Progenitor cell of endocrine pancreas (in vitro differentiated cells): ENCODE data around the gene ADAMTS17. TPM values are rescaled to one million over a fixed set of nuclear protein-coding genes. Genes with fewer than 3 reads are reported as not detected.

Experiments used
- DNase-seq: peaks from one replicate; pipeline ENCODE4 v3.0.0; 2021; ENCODE audit warnings: low spot score; ENCODE audit not compliant: unreplicated experiment
- H3K27ac Mint-ChIP-seq: 2 replicates; pipeline ENCODE4 v1.8.0; 2021; ENCODE audit warnings: mild to moderate bottlenecking, moderate library complexity, mixed read lengths
- H3K27me3 Mint-ChIP-seq: 2 replicates; pipeline ENCODE4 v1.8.0; 2021; ENCODE audit warnings: mixed read lengths
- H3K36me3 Mint-ChIP-seq: 2 replicates; pipeline ENCODE4 v1.8.0; 2022; ENCODE audit warnings: mixed read lengths; ENCODE audit not compliant: insufficient read depth
- H3K4me1 Mint-ChIP-seq: 2 replicates; pipeline ENCODE4 v1.8.0; 2021; ENCODE audit warnings: low read depth, mixed read lengths
- H3K4me3 Mint-ChIP-seq: 2 replicates; pipeline ENCODE4 v1.8.0; 2021; ENCODE audit warnings: low read depth, mild to moderate bottlenecking, moderate library complexity, mixed read lengths
- H3K9me3 Mint-ChIP-seq: 2 replicates; pipeline ENCODE4 v1.8.0; 2021; ENCODE audit warnings: low read depth, mixed read lengths
- total RNA-seq: library from RNA; stranded (reverse); gene quantifications from 2 replicates; pipeline ENCODE4 v1.2.1, GENCODE V29; 2021
- TF ChIP-seq, protein P1 (sequence below): fragments of 200-600 bp; sonication (generic); IDR thresholded peaks from one replicate; pipeline ENCODE4 v1.5.0; 2021; ENCODE audit warnings: antibody characterized with exemption, mild to moderate bottlenecking; ENCODE audit not compliant: unreplicated experiment

Gene ADAMTS17
- total RNA-seq, 1 donor from 2014 or later: 3.5 TPM

DNA sequence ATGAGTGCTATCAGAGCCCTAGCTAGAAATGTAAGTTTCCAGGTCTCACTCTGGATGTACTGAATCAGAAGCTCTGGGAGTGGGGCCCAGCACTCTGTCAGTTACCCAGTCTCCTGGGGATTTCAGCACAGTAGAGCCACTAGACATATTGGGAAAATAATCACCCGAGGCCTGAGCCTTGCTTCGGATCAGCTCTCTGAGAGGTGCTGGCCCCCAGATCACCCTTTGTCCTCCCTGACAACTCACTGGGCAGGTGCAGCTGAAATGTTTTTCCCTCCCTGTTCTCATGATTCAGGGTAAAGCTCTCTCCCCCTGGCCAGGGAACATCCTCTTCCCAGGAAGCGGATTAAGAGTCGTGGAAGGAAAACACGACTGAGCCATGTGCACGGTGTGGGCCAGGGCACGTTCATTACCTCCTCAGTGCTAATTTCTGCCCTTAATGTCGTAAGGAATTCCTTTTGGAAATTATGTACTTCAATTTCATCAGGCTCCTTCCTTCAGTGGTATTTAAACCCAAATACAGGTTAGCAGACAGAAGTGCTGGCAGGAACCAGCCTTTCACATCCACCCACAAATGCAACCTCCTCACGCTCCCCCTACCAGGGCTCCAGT is 311.8 kb downstream of the ADAMTS17 start:
- peaks cover 1% of the 10 kb centered on the region for H3K36me3 Mint-ChIP-seq
- no peak for DNase-seq

GRCh38 chr15:100029045-100029444 is 312.7 kb downstream of the ADAMTS17 start:
- TF ChIP-seq, protein P1, sequence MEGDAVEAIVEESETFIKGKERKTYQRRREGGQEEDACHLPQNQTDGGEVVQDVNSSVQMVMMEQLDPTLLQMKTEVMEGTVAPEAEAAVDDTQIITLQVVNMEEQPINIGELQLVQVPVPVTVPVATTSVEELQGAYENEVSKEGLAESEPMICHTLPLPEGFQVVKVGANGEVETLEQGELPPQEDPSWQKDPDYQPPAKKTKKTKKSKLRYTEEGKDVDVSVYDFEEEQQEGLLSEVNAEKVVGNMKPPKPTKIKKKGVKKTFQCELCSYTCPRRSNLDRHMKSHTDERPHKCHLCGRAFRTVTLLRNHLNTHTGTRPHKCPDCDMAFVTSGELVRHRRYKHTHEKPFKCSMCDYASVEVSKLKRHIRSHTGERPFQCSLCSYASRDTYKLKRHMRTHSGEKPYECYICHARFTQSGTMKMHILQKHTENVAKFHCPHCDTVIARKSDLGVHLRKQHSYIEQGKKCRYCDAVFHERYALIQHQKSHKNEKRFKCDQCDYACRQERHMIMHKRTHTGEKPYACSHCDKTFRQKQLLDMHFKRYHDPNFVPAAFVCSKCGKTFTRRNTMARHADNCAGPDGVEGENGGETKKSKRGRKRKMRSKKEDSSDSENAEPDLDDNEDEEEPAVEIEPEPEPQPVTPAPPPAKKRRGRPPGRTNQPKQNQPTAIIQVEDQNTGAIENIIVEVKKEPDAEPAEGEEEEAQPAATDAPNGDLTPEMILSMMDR: no peak
- peaks cover 1% of the 10 kb centered on the region for H3K36me3 Mint-ChIP-seq
- peaks cover 2% of the 10 kb centered on the region for H3K4me1 Mint-ChIP-seq
- no peak overlapping the region for H3K4me3 Mint-ChIP-seq
- H3K27me3 Mint-ChIP-seq: peaks cover 22% of the 10 kb centered on the region
- H3K9me3 Mint-ChIP-seq: peaks cover 16% of the 10 kb centered on the region
- H3K27ac Mint-ChIP-seq: no peak overlapping the region
- no peak for DNase-seq

More for the DNA sequence above, 311.8 kb downstream of the ADAMTS17 start:
- H3K4me3 Mint-ChIP-seq: no peak overlapping the region
- H3K27ac Mint-ChIP-seq: no peak overlapping the region
- TF ChIP-seq, protein P1: no peak
- peaks cover 2% of the 10 kb centered on the region for H3K4me1 Mint-ChIP-seq
- peaks cover 16% of the 10 kb centered on the region for H3K9me3 Mint-ChIP-seq
- H3K27me3 Mint-ChIP-seq: peaks cover 29% of the 10 kb centered on the region

- Mint-ChIP-seq H3K27me3 (peaks cover 22% of the 10 kb centered on the region), H3K4me1 (no peaks in the 10 kb centered on the region), H3K9me3 (peaks cover 16% of the 10 kb centered on the region), H3K4me3 (no peak overlapping the region), H3K27ac (no peak overlapping the region), H3K36me3 (peaks cover 1% of the 10 kb centered on the region)
- TF ChIP-seq, protein P1: no peak
- no peak for DNase-seq
Measured at GRCh38 chr15:100026041-100026440, 315.7 kb downstream of the ADAMTS17 start.

GRCh38 chr15:100022806-100023205 is 319.0 kb downstream of the ADAMTS17 start:
- Mint-ChIP-seq H3K9me3 (peaks cover 14% of the 10 kb centered on the region), H3K4me1 (no peaks in the 10 kb centered on the region), H3K4me3 (no peak overlapping the region), H3K27ac (no peak overlapping the region), H3K36me3 (peaks cover 2% of the 10 kb centered on the region), H3K27me3 (peaks cover 14% of the 10 kb centered on the region)
- DNase-seq: no peak
- TF ChIP-seq, protein P1: no peak

DNA sequence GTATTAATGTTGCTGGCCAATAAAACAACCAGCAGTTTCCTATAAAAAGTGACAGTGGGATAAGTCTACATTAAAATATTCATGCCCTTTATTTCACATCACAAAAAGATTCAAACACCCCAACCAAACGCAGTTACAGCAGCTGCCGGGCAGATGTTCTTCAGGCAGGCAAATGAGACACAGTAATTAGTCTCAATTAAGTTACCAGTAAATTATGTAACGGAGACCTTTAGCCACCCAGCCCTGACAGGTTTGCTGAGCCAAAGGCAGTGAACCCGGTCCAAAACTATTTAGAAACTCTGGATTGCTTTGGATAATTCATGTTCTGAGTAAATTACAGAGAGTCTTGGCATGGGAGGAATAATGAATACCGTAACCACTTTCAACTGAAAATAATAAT is 319.4 kb downstream of the ADAMTS17 start:
- H3K27ac Mint-ChIP-seq: no peak overlapping the region
- H3K27me3 Mint-ChIP-seq: peaks cover 14% of the 10 kb centered on the region
- H3K4me1 Mint-ChIP-seq: no peaks in the 10 kb centered on the region
- TF ChIP-seq, protein P1: no peak
- no peak for DNase-seq
- peaks cover 10% of the 10 kb centered on the region for H3K9me3 Mint-ChIP-seq
- H3K4me3 Mint-ChIP-seq: no peak overlapping the region
- H3K36me3 Mint-ChIP-seq: peaks cover 4% of the 10 kb centered on the region
